Nephron (organoid): ENCODE data around the gene WBP1L.

Experiments
- H3K27ac Mint-ChIP-seq, 3 experiments: 2 replicates each; pipeline ENCODE4 v1.8.0; 2020; ENCODE audit warnings: mixed read lengths in 3 of 3, mild to moderate bottlenecking in 2 of 3, moderate library complexity in 1 of 3
- H3K27me3 Mint-ChIP-seq: 2 replicates; pipeline ENCODE4 v1.8.0; 2021; ENCODE audit warnings: low read depth, mild to moderate bottlenecking, moderate library complexity, mixed read lengths
- H3K36me3 Mint-ChIP-seq: 2 replicates; pipeline ENCODE4 v1.8.0; 2020; ENCODE audit warnings: low read depth, mixed read lengths
- H3K4me1 Mint-ChIP-seq: 2 replicates; pipeline ENCODE4 v1.8.0; 2020; ENCODE audit warnings: mixed read lengths
- H3K4me3 Mint-ChIP-seq, 3 experiments: 2 replicates each; pipeline ENCODE4 v1.8.0; 2020; ENCODE audit warnings: mild to moderate bottlenecking in 3 of 3, mixed read lengths in 3 of 3, moderate library complexity in 2 of 3
- H3K9me3 Mint-ChIP-seq: 2 replicates; pipeline ENCODE4 v1.8.0; 2020; ENCODE audit warnings: mixed read lengths
- CTCF ChIP-seq, 3 experiments: fragments of 200-600 bp; sonication (generic); IDR thresholded peaks; one replicate each; pipeline ENCODE4 v1.5.0; 2021; ENCODE audit warnings: antibody characterized with exemption in 3 of 3; ENCODE audit not compliant: unreplicated experiment in 3 of 3

The WBP1L gene

GRCh38 chr10:102726274-102726673 is 17.5 kb upstream of the WBP1L start:
- Mint-ChIP-seq H3K4me1 (peaks cover 22% of the 10 kb centered on the region), H3K36me3 (peaks cover 40% of the 10 kb centered on the region), H3K4me3 (no peak overlapping the region), H3K27ac (peak overlapping the region in 2 of 3 experiments; percentile 66 to 67), H3K27me3 (no peaks in the 10 kb centered on the region), H3K9me3 (no peaks in the 10 kb centered on the region)
- TF ChIP-seq CTCF (IDR thresholded peaks at IDR 0.05; ENCODE audit: unreplicated experiment in 3 of 3): no peak

- H3K9me3 Mint-ChIP-seq: no peaks in the 10 kb centered on the region
- no peaks in the 10 kb centered on the region for H3K27me3 Mint-ChIP-seq
- peaks cover 41% of the 10 kb centered on the region for H3K36me3 Mint-ChIP-seq
These were observed 16.5 kb upstream of the WBP1L start for GRCh38 chr10:102727037-102727818.

GRCh38 chr10:102729029-102730026 is 14.4 kb upstream of the WBP1L start:
- H3K4me1 Mint-ChIP-seq: peaks cover 14% of the 10 kb centered on the region
- TF ChIP-seq CTCF (IDR thresholded peaks at IDR 0.05; ENCODE audit: unreplicated experiment in 3 of 3): peak; percentile 85 to 91 (median 90)
- no peaks in the 10 kb centered on the region for H3K27me3 Mint-ChIP-seq
- peaks cover 48% of the 10 kb centered on the region for H3K36me3 Mint-ChIP-seq
- no peak overlapping the region for H3K4me3 Mint-ChIP-seq
- peak overlapping the region; percentile 68 to 86 (median 79) for H3K27ac Mint-ChIP-seq
- no peaks in the 10 kb centered on the region for H3K9me3 Mint-ChIP-seq

More at GRCh38 chr10:102727037-102727818, 16.5 kb upstream of the WBP1L start:
- TF ChIP-seq CTCF (IDR thresholded peaks at IDR 0.05; ENCODE audit: unreplicated experiment in 3 of 3): no peak
- H3K4me1 Mint-ChIP-seq: peaks cover 15% of the 10 kb centered on the region
- no peak overlapping the region for H3K4me3 Mint-ChIP-seq
- H3K27ac Mint-ChIP-seq: peak overlapping the region; percentile 37 to 67 (median 44)

GRCh38 chr10:102731222-102731800 is 12.4 kb upstream of the WBP1L start:
- no peak overlapping the region for H3K4me3 Mint-ChIP-seq
- H3K9me3 Mint-ChIP-seq: no peaks in the 10 kb centered on the region
- H3K27me3 Mint-ChIP-seq: no peaks in the 10 kb centered on the region
- TF ChIP-seq CTCF (IDR thresholded peaks at IDR 0.05; ENCODE audit: unreplicated experiment in 3 of 3): no peak
- peaks cover 10% of the 10 kb centered on the region for H3K4me1 Mint-ChIP-seq
- H3K27ac Mint-ChIP-seq: no peak overlapping the region
- peaks cover 50% of the 10 kb centered on the region for H3K36me3 Mint-ChIP-seq

GRCh38 chr10:102732661-102733060 is 11.1 kb upstream of the WBP1L start:
- Mint-ChIP-seq H3K4me1 (peaks cover 10% of the 10 kb centered on the region), H3K36me3 (peaks cover 42% of the 10 kb centered on the region), H3K27ac (no peak overlapping the region), H3K9me3 (no peaks in the 10 kb centered on the region), H3K4me3 (no peak overlapping the region), H3K27me3 (no peaks in the 10 kb centered on the region)
- no peak for TF ChIP-seq CTCF (IDR thresholded peaks at IDR 0.05; ENCODE audit: unreplicated experiment in 3 of 3)
